HG02623 (cell line): ENCODE measurements around the gene RGMA.
"Not testable (repeated sequence)": the region's sequence is repeated elsewhere in the genome, so short reads cannot be mapped to it uniquely, and the experiment has no call there.

ENCODE experiments used
- ATAC-seq: cut with Tn5 transposase; IDR thresholded peaks from one replicate; pipeline ENCODE4 v1.9.1; 2021; ENCODE audit warnings: moderate library complexity; ENCODE audit not compliant: unreplicated experiment

The RGMA gene

DNA sequence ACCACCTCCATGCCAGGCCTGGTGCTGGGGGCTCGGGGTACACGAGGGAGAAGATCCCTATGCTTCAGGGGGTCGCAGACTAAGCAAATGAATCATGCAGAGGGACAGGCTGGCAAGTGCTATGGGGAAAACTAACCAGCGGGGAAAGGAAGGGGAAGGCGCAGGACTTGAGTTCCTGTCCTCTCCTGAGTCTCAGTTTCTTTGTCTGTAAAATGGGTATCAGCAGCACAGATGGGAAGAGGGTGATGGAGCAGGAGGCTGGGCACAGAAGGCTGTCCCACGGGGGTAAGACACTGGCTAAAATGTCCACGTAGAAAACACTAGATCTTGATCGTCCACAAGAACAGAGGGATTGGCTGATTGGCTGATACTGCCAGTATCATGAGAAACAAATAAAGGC is 39.8 kb downstream of the RGMA start:
- no peak for ATAC-seq

DNA sequence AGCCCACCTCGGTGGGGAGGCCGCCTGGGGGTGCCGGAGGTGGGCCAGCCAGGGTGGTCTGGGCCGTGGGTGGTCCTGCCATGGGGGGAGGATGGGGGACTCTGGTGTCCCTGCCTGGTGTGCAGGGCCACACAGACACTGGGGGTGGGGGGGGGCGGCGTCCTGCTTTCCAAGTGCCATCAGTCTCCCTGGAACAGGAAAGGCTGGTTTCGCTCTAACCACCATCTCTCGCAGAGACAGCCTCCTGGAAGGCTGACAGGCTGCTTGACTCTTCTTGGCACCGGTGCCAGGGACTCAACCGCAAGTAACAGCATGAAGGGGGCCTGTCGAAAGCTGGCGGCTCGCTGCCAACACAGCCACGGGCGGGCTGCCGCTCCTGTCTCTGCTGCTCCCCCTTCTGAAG is 40.3 kb downstream of the RGMA start:
- no peak for ATAC-seq

DNA sequence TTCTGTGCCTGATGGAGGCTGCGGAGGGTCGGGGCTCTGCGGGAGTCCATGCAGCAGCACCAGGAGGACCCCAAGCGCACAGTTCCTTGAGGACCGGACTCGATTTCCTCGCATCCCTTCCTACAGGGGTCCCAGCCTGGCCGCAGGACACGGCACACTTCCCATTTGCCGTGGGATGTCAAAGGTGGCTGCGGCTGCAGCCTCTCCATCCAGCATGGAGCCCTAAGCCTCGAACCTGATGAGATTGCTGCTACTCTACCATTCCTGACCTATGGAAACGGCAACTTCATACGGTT is 40.6 kb downstream of the RGMA start:
- no peak for ATAC-seq

DNA sequence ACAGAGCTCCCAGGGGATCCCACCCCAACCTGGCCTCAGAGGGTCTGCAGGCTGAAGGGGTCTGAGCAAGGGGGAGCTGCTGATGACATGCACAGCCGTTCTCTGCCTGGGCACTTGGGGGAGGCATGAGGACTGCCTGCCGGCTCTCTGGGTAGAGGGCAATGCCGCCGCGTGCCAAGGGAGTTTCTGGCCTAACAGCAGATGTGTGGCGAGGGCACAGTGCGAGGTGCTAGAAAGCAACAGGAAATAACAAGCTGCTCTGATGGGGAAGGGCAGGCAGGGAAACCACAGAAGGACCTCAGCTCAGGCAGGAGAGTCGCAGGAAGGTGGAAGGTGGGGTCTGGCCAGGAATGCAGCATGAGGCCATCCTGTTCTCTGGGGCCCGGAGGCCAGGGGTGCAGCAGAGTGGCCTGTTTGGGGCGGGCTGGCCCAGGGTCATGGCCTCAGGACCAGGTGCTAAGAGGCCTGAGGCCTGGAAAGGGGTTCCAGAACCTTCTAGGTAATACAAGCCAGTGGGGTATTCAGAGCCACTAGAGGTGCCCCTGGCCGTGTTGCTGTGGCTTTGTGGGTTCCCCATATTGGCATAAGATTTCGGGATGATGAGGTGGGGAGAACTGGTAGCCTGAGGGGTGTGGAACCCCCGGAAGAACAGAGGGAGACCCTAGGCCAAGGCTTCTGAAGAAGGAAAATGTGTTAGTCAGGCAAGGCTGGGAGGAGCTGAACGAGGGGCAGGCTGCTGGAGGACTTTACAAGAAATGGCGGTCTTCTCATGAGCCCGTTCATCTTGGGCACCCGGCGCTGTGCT is 41.2 kb downstream of the RGMA start:
- no peak for ATAC-seq

DNA sequence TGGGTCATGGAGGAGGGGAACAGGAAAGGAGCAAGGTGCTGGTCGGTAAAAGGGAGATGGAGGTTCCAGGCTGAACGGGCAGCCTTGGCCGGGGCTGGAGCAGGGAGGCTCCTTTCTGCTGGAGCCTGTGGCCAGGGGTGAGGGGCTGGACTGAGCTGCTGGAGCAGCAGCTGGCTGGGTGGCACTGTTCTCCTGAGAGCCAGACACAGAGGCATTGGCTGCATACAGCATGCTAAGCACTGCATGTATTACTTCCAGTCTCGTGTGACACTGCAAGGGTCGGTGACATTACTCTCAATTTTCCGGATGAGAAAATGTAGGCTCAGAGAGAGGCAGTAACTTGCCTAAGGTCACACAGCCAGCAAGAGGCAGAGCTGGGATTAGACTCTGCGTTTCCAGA is 42.3 kb downstream of the RGMA start:
- no peak for ATAC-seq

DNA sequence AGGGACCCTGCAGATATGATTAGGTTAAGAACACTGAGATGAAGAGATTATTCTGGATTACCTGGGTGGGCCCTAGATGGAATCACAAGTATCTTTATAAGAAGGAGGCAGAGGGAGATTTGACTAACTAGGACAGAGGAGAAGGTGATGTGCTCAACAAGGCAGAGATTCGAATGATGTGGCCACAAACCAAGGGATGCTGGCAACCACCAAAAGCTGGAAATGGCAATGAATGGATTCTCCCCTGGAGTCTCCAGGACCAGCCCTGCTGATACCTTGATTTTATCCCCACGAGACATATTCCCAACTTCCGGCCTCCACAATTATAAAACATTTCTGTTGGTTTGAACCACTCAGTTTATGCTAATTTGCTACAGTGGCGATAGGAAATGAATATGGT is 42.9 kb downstream of the RGMA start:
- no peak for ATAC-seq

DNA sequence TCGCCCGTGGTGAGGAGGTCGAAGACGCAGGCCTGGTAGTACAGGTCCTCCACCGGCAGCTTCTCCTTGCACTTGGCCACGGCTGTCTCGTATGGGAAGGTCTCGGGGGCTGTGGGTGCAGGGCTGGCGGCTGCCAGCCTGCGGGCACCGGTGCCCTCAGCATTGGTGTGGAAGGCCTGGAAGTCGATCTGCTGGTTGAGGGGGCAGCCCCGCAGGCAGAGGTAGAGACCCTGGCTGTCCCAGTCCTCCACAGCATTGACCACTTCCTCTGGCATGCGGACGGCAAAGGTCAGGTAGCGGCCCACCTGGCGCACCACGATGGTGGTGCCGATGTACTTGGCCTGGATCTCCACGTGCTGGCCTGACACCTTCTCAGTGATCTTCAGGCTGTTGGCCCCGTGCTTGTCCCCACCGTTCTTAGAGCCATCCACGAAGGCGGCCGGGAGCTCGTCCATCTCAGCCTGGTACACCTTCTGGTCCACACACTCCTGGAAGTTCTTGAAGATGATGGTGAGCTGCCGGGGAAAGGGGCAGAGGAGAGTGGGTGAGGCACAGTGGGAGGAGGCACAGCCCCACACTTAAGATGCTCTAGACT is 43.7 kb downstream of the RGMA start:
- ATAC-seq: no peak

DNA sequence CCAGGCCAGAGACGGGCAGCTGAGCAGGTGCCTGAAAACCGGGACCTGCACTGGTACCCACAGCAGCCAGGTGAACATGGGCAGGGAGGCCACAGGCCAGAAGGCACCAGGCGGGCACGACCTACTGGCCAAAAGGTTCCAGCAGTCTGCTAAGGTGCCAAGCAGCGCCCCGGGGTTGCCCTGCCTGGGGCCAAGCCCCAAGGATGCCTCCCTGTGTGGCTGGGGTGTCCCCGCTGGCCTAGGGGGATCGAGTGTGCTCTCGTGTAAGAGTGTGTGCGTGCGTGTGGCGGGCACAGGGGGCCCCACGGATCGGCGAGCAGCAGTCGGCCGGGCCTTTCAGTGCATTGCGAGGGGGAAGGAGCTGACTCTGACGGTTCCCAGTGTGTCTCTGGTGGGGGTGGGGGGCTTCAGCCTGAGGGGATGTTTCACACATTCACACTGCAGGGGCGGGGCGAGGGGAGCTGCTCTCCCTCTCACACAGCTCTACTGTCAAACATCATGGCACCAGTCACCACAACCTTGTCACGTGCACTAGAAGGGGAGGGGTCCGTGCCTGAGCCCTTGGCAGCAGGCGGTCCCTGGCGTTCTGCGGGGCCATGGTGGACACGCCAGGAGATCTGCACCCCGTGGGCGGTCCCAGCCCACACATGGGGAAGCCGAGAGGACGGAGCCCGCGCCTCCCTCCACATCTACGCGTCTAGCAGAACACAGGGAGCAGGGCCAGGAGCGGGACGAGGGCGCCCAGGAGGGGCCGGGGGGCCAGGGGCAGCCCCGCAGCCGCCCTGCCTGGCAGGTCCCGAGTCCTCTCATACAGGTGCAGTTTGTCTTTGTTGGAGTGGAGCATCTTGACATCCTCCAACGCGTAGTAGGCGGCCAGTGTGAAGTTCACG is 44.5 kb downstream of the RGMA start:
- no peak for ATAC-seq

DNA sequence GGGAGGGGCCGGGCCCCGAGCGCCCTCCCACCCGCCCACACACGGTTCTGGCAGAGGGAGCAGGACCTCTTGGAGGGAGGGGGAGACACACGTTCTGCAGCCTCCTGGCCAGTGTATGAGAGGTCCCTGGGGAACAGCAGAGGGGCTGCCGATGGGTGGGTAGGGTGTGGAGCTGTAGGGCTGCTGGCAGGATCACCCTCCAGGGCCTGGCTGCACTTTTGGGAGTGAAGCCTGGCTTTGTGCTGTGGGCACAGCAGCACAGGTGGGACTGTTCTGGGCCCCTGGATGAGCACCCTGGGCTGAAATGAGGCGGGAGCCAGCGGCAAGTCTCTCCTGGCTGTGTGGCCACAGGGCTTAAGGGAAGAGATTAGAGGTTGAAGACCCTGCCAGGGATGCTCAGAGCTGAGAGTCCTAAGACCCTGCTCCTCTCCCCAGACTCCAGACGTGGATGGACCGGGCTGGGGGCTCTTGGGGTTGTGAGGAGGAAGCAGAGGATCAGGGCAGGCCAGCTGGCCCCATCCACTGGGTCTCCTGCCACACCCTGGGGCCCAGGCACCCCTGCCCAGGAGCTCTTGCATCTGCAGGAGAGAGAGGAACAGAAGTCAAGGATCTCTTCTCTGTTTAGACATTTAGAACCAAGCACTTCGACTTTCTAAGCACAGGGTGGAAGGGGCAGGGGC is 45.2 kb downstream of the RGMA start:
- ATAC-seq: no peak

DNA sequence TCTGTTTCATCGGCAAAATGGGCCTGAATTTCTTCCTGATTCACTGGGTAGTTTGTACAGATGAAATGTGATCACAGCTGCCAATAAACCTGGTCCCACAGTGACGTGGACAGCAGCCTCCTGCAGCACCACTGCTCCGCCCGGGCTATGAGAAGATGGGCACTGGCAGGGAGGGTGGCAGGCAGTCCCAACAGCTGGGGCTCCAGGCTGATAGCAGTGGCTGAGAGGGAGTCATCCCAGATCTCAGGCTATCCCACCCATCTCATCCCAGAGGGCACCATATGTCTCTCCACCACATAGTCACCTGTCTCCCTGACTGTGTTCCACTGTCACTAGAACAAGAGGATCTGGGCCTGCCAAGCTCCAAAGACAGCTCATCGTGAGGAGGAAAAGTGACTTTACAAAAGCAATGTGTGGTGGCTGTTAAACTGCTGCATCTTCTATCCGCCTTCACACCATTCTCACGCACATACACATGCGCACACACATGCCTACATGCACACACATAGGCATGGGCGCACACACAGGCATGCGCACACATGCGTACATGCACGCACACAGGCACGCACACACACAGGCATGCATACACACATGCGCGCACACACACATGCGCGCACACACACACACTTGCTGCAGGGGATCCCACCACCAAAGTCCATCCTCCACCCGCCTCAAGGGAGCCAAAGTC is 46.2 kb downstream of the RGMA start:
- no peak for ATAC-seq

DNA sequence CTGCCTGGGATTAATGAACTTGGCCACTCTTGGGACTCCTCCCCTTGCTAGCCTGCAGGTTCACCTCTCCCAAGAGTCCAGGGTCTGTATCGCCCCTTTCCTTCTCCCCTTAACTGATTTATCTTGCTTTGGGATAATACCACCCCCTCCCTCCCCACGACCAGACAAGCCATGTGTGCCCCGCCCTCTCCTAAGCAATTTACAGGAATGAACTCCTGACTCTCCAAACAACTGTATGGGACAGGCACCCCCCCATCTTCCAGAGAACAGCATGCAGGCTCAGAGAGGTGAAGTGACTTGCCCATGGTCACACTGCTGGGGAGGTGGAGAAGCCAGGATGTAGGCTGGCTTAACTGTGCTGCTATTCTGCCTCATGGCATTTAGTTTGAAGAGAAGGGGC is 46.8 kb downstream of the RGMA start:
- ATAC-seq: no peak

DNA sequence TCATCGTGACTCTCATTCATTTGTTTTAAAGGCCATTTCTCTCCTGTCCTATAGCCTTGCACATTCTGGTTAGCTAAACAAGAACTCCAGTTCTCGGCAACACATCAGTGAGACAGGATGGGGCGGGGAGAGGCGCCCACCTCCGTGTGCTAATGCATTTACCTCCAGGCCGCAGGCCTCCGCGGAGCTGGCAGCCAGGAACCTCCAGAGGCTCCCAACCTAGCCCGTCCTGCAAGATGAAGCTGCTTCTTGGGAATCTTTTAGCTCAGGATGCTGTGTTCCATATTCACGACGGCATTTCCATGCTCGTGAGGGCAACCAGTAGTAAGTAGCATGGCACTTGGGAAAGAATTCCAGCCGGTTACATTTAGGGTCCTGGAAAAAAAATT is 47.9 kb downstream of the RGMA start:
- no peak for ATAC-seq

DNA sequence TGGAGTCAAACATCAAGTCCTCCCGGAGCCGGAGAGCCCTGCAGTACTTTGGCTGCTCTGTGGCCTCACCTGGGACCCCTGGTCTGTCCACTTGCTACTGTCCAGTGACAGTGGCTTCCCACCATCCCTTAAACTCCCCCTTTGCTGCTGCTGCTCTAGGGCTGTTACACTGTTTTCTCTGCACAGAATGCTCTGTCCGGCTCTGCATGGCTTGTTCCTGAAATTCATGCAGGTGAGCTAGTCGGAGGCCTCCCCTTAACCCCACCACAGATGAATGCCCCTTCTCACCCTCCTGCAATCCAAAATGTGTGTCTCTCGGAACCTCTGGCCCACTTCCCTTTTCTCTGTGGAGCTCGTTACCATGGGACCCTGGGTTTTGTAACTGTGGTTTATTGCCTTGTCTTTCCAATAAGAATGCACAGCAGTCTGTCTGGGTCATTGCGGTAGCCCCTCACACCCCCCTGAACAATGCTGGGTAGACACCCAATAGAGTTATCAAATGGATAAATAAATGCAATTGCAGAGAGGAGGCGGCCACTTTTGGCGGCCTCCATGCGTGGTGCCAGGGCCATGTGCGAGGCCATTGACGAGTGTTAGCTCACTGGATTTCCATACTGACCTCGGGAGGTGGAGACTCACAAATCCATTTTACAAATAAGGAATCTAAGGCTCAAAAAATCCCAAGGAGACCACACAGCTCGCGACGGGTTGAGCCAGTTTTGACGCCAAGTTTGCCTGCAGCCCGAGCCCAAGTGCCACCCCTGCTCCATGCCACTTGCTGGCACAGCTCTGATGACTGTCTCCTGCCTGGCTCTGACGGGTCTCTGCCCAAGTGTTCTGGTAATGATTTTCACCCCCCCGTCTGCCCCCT is 48.5 kb downstream of the RGMA start:
- ATAC-seq: no peak

DNA sequence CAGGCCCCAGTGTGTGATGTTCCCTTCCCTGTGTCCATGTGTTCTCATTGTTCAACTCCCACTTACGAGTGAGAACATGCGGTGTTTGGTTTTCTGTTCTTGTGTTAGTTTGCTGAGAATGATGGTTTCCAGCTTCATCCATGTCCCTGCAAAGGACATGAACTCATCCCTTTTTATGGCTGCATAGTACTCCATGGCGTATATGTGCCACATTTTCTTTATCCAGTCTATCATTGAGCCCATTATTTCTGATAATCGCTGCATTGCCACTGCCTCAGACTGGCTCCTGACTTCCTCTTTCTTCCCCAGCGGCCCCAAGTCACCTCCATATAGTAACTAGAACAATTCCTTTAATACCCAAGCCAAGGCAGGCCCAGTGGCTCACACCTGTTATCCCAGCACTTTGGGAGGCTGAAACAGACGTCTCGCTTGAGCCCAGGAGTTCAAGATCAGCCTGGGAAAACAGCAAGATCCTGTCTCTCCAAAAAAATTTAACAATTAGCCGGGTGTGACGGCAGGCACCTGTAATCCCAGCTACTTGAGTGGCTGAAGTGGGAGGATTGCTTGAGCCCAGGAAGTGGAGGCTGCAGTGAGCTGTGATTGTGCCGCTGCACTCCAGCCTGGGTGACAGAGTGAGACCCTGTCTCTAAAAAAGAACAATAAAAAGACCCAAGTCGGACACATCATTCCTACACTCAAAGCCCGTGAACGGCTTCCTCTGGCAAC is 49.3 kb downstream of the RGMA start:
- ATAC-seq: not testable (repeated sequence)

DNA sequence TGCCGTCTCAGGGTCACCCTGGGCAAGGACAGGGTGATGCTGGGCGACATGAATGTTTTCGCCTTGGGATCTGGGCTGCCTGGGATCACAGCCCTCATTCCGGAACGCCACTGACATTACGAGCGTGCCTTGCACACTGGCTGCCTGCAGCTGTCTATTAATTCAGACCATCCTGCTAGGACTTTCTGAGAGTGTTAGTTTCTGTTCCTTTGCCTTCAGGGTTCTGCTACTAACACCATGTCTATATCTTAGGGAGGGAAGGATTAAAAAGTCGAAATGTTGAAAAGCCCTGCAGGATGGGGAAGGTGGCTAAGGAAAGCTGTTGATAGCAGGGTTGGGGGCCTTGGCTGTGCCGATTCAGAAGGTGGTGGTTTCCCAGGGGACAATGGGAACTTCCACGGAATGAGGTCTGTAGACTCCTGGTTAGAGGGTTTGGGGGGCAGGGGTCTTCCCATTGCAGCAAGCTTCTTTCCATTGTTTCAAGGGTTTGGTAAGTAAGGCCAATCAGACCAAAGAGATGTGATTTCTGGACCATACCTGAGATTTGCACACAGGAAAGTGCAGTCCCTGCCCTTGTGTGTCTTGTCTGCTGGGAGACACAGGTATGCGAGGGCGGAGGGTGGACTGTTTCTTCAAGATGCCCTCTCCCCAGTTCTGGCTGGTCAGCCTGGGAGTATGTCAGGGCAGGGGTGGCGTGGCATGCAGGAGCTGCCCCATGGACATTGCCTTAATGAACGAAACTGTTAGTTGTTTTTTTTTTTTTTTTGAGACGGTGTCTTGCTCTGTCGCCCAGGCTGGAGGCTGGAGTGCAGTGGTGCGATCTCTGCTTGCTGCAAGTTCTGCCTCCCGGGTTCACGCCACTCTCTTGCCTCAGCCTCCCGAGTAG is 50.9 kb downstream of the RGMA start:
- no peak for ATAC-seq

DNA sequence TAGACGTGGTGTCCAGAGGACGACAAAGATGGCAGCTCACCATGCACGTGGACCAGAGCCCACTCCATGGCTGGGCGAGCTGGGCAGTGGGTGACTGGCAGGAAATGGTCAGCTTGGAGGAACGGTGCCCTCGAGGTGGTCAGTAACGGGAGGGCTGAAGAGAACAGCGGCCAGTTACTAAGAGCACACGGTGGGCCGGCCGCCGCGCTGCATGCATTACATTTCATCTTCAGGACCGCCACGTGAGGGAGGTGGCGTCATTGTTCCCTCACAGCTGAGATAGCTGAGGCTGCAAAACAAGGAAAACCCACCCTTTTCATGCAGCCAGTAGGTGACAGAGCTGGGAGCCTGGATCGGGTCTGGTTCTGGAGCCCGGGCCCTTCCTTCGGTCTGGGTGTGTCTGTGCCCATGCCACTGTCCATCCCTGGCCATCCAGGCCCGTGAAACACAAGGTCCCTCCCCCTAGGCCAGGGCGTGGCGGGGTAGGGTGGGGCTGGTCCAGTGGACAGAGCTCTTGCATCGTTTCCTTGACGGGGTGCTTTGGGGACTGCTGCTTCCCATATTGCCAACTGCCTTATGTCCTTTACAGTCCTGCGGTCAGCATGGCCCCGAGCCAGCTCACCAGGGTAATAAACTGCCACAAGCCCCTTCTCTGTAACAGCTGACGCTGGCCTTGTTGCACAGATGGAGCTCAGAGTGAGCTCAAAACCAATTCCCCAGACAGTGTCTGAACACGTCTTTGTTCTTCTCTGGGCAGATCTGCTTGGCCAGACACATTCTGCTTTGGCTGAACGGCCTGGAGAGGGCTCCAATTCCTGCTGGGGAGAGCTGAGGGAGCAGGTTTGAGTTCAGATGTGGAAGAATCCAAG is 51.8 kb downstream of the RGMA start:
- ATAC-seq: no peak
